ENCODE data around the gene B4GALT3. TPM values are rescaled to one million over a fixed set of nuclear protein-coding genes. Genes with fewer than 3 reads are reported as not detected.
A peak's percentile ranks its signal among the peaks of the same experiment; 100 is the strongest.

The B4GALT3 gene
- total and polyA plus RNA-seq, 2 experiments from 2014 or later, result 36.9 to 44.7 TPM

DNA sequence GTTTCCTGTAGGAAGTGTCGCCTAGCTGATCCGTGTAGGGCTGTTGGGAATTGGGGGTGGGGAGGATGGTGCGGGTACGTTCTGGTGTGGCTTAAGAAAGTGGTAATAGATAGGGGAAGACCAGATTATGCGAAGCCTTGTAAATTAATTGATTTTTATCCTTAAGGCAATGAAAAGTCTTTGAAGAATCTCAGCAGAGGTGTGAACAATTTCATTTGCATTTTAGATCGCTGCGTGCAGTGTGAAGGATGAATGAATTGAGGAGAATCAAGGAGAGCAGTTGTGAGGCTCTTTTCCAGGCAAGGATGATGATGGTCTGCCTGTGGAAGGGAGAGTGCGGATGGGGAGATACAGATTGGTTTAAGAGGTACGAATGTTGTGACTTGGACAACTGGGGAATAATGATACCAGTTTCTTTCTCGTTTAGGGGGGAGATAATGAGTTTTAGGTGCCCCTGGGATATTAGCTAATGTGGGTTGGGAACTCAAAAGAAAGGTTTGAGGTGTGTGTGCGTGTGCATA, 44.0 kb downstream of the B4GALT3 start:
- Histone ChIP-seq H3K9me3 (ENCODE audit: low read depth) (no peaks in the 10 kb centered on the region), H3K27ac (peak overlapping the region; percentile 97), H3K36me3 (no peaks in the 10 kb centered on the region), H3K4me3 (peak overlapping the region; percentile 60), H3K4me1 (ENCODE audit: low read depth) (peaks cover 33% of the 10 kb centered on the region), H3K27me3 (no peaks in the 10 kb centered on the region)
- TF ChIP-seq, protein P1, sequence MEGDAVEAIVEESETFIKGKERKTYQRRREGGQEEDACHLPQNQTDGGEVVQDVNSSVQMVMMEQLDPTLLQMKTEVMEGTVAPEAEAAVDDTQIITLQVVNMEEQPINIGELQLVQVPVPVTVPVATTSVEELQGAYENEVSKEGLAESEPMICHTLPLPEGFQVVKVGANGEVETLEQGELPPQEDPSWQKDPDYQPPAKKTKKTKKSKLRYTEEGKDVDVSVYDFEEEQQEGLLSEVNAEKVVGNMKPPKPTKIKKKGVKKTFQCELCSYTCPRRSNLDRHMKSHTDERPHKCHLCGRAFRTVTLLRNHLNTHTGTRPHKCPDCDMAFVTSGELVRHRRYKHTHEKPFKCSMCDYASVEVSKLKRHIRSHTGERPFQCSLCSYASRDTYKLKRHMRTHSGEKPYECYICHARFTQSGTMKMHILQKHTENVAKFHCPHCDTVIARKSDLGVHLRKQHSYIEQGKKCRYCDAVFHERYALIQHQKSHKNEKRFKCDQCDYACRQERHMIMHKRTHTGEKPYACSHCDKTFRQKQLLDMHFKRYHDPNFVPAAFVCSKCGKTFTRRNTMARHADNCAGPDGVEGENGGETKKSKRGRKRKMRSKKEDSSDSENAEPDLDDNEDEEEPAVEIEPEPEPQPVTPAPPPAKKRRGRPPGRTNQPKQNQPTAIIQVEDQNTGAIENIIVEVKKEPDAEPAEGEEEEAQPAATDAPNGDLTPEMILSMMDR (IDR thresholded peaks at IDR 0.05; ENCODE audit: low read depth, low read length), result no peak
- no peak for DNase-seq (ENCODE audit: low read depth in 1 of 2, low spot score in 1 of 2)

DNA sequence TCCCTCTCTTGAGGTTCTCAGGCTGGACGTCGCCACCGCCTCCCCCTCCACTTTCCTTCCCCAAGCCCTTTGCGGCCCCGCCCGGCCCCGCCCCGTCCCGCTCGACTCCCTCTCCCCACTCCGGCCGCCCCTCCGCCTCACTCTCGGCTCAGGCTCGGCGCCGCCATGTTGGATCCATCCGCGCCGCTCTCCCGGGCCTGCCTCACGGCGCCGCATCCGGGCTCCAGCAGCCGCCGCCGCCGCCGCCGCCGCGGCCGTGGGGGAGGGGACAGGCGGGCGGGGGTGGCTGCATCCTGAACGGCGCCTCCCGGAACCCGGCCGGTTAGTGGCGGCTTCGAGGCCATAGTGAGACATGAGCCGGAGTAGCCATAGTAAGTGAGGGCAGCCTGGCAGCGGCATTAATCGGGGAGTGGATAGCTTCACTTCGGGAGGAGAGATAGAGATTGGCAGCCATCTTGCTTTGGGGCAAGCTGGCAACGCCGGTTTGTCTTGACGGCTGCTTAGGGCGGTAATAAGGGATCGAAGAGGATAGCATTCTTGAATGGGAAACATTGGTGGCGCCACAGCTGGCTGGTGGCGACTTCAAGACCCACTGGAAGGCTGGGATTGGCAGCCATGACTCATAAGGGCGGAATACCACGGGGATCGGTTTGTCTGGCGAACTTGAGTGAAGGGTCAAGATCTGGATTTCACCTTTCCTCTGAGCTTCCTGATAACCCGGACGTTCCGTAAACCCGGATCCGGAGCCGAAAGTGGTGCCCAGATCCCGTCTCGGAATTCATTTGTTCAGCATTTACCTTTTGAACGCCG, 44.7 kb downstream of the B4GALT3 start, which contains the start of gene DEDD:
Gene DEDD, minus strand, starts transcription at position 258 of the 810 bp plus-strand sequence. CDS start 8,205 bp downstream, outside the sequence.
- Histone ChIP-seq H3K4me1 (ENCODE audit: low read depth) (peaks cover 30% of the 10 kb centered on the region), H3K27me3 (no peaks in the 10 kb centered on the region), H3K4me3 (peak within 1 kb of the TSS; percentile 60), H3K9me3 (ENCODE audit: low read depth) (no peaks in the 10 kb centered on the region), H3K36me3 (no peaks in the 10 kb centered on the region), H3K27ac (peak within 1 kb of the TSS; percentile 97)
- TF ChIP-seq, protein P1 (IDR thresholded peaks at IDR 0.05; ENCODE audit: low read depth, low read length), result no peak
- peak; percentile 96 to 98 for DNase-seq (ENCODE audit: low read depth in 1 of 2, low spot score in 1 of 2)

DNA sequence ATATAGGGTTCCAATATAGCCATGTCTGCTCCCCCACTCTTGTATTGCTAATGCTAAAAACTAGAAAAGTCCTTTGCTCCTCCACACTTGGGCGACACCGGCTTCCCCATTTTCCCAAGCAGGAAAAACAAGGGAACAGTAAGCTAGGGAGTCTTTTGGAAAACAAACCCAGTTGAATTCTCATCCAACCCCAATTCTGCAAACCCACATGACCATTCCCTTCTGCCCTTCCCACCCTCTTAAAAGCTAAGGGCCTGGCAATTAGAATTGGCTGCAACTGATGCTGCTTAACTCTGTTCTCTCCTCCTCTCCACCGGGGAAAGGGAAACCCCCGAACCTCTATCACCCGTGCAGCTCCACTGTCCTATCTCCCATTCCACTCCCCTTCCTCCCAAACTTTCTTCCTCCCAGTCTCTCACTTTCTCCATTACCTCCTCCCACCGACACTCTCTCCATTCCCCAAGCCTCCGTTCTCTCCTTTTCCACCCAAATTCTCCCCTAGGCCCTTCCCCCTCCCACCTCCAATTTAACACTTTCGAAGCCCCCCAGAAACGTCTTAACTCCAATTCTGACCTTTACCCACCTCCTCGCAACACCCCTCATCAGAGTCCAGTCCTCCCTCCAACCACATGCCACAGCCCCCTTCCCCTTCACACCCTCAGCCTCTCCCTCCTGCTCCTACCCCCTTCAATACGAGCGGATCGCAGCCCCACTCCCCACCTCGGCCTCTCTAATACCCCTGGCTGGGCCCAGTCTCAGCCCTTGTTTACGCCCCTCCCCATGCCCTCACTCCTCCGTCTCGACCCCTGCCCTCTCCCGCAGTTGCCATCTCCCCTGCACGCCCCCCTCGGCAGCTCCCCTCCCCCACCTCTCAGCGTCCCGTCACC, 45.5 kb downstream of the B4GALT3 start:
- H3K4me3 ChIP-seq, result peak overlapping the region; percentile 60
- H3K36me3 ChIP-seq, result no peaks in the 10 kb centered on the region
- H3K27me3 ChIP-seq, result no peaks in the 10 kb centered on the region
- H3K9me3 ChIP-seq (ENCODE audit: low read depth), result no peaks in the 10 kb centered on the region
- peak in 1 of 2 donors; percentile 64 for DNase-seq (ENCODE audit: low read depth in 1 of 2, low spot score in 1 of 2)
- peaks cover 30% of the 10 kb centered on the region for H3K4me1 ChIP-seq (ENCODE audit: low read depth)
- peak overlapping the region; percentile 97 for H3K27ac ChIP-seq
- TF ChIP-seq, protein P1 (IDR thresholded peaks at IDR 0.05; ENCODE audit: low read depth, low read length), result no peak

DNA sequence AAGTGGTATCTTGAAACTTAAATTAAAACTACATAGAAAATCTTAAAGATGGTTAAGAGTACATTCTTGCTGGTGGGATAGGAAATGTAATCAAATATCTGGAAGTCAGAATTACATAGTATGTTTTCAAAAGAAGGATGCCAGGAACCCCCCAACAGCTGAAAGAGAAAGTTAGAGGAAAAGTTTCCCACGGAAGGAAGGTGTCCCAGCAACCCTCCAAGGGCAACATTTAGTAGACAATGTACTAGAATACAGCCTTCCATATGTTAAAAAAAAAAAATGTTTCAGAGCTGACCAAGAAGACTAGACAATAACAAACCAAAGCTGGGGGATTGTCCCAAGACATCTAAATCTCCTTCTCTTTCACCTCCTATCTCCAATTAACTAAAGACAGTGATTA, 47.0 kb downstream of the B4GALT3 start:
- TF ChIP-seq, protein P1 (IDR thresholded peaks at IDR 0.05; ENCODE audit: low read depth, low read length), result no peak
- H3K9me3 ChIP-seq (ENCODE audit: low read depth), result no peaks in the 10 kb centered on the region
- H3K4me1 ChIP-seq (ENCODE audit: low read depth), result peaks cover 30% of the 10 kb centered on the region
- no peak for DNase-seq (ENCODE audit: low read depth in 1 of 2, low spot score in 1 of 2)
- no peaks in the 10 kb centered on the region for H3K36me3 ChIP-seq
- no peak overlapping the region for H3K4me3 ChIP-seq
- H3K27me3 ChIP-seq, result no peaks in the 10 kb centered on the region
- no peak overlapping the region for H3K27ac ChIP-seq

DNA sequence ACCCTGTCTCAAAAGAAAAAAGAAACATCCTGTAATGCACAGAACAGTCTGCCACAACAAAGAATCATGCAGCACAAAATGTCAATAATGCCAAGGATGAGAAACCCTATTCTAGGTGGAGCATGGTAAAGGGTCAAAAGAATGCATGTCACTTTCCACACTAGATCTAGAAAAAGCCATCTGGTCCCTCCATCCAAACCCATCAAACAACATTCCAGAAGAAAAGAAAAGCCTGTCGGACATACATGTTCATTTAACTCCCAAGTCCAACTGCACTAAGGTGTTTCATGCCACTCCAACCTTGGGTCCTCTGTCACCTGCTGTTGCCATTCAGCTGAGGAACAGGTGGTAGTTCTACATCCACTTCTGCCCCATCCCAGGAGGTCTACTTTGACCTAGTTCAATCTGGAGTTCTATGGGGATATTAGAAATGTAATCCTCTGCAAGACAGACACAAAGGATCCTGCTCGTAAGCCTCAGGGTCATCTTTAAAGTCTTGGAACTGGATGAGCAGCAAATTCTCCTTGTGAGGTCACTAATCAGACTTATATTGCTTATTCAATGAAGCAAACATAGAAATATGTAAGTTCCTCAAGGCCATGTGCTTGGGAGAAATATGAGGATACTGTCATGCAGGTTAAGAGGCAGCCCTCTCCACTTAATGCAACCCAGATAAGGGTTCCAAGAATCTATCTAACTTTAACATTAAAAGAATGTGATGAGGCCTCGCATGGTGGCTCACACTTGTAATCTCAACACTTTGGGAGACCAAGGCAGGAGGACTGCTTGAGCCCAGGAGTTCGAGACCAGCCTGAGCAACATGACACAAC, 48.5 kb downstream of the B4GALT3 start:
- Histone ChIP-seq H3K4me3 (no peak overlapping the region), H3K27me3 (no peaks in the 10 kb centered on the region), H3K9me3 (ENCODE audit: low read depth) (no peaks in the 10 kb centered on the region), H3K36me3 (peaks cover 5% of the 10 kb centered on the region), H3K4me1 (ENCODE audit: low read depth) (peaks cover 28% of the 10 kb centered on the region), H3K27ac (no peak overlapping the region)
- no peak for DNase-seq (ENCODE audit: low read depth in 1 of 2, low spot score in 1 of 2)
- TF ChIP-seq, protein P1 (IDR thresholded peaks at IDR 0.05; ENCODE audit: low read depth, low read length), result no peak
